Ovary (tissue), 3 donors: ENCODE results near the gene CHCHD3.

Experiments used
- CTCF ChIP-seq, 3 donors: fragments of 450-650 bp in 2 of 3; fragments of 200-600 bp in 1 of 3; IDR thresholded peaks; one replicate each; pipeline versions ENCODE4 v1.5.1 to v1.8.0; 2016 to 2022; ENCODE audit warnings: antibody characterized with exemption in 3 of 3, mild to moderate bottlenecking in 1 of 3
- EP300 ChIP-seq: sonication (generic); formaldehyde crosslinking; IDR thresholded peaks from one replicate; pipeline ENCODE4 v1.6.1; 2017; ENCODE audit warnings: antibody characterized with exemption
- donor health status: DM: no; HTN: no; CAD: no.

GRCh38 chr7:132769280-132769679 is 312.6 kb downstream of the CHCHD3 start:
- TF ChIP-seq CTCF (IDR thresholded peaks at IDR 0.05) (no peak), EP300 (no peak)
